GM18951 (cell line): ENCODE results near the gene TTI1.
"Not testable (repeated sequence)": the region's sequence is repeated elsewhere in the genome, so short reads cannot be mapped to it uniquely, and the experiment has no call there.

ENCODE experiments used
- POLR2A ChIP-seq: IDR thresholded peaks from 4 replicates; pipeline ENCODE4 v1.6.1; 2011; ENCODE audit warnings: mild to moderate bottlenecking; ENCODE audit not compliant: insufficient read length, insufficient read depth; ENCODE audit errors: extremely low read depth
- in situ Hi-C: fragments of 300-500 bp; cut with MboI; formaldehyde crosslinking; loops from one replicate; pipeline ENCODE4 v1.12.0; 2022; ENCODE audit warnings: low sequenced_read_pairs, mixed read lengths, inconsistent platforms; ENCODE audit not compliant: unreplicated experiment

The TTI1 gene

DNA sequence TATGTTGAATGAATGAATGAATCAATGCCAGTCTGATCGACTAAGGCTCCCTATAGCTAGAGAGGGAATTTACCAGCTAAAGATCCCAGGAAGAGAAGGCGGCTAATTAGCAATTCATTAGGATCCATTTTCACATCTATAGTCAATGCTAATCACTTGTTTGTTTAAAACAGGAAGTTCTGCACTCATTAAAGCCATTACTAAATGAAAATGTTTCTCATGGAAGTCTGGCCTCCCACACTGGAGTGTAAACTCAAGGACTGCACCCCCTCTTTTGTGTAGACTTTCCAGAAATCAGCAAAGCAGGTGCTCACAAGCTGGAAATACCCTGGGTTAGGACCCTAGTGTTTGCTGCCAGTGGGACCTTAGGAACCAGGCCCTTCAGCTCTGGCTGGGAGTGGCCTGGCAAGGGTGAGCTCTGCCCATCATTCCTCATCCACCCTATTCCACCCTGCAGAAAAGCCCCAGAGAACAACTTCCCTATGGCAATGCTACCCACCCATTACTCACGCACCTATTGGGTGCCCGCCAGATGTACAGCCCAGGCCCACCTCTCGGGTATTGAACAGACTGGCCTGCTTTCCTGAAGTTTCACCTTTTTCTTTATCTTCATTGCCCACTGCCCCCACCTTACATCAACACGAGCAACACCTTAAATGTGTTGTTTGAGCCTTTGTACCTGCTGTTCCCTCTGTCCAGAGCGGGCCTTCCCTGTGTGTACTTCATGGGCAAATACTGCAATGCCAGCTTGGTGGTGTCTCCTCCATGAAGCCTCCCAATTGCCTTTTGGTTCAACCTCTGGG lies 60.8 kb downstream of the TTI1 start:
- in situ Hi-C loops, result no loop called here
- TF ChIP-seq POLR2A, result no peak

- in situ Hi-C loops, result no loop called here
- no peak for TF ChIP-seq POLR2A
Measured at GRCh38 chr20:37971561-37972127, 61.6 kb downstream of the TTI1 start.

- no peak for TF ChIP-seq POLR2A
- in situ Hi-C loops, result no loop called here
Measured at GRCh38 chr20:37970856-37971245, 62.4 kb downstream of the TTI1 start.

GRCh38 chr20:37969949-37970855 lies 63.1 kb downstream of the TTI1 start:
- in situ Hi-C loops, result no loop called here
- TF ChIP-seq POLR2A, result no peak

DNA sequence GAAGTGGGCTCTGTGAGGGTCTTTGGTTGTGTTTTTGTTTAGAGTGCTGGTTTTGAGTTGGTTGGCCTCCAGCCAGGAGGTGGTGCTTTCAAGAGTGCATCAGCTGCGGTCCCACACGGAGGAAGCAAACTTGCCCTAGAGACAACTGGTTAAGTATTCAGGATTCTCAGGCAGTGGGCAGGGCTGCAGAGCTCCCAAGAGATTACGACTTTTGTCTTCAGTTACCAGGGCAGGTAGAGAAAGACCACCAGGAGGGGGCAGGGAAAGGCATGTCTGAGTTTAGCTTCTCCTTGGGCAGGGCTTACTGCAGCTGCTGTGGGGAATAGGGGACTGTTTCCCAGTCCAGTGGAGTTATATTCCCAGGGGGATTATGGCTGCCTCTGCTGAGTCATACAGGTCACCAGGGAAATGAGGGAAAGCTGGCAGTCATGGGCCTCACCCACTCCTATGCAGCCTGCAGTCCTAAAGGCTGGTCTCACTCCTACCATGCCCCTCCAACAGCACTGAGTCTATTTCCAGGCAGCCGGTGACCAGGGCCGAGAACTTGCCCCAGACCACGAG lies 64.3 kb downstream of the TTI1 start:
- TF ChIP-seq POLR2A, result no peak
- in situ Hi-C loops, result no loop called here

- in situ Hi-C loops, result not testable (repeated sequence)
Measured at GRCh38 chr20:37963483-37963882, 69.8 kb downstream of the TTI1 start.

GRCh38 chr20:37961066-37961465 lies 72.2 kb downstream of the TTI1 start:
- no peak for TF ChIP-seq POLR2A
- in situ Hi-C loops, result no loop called here

DNA sequence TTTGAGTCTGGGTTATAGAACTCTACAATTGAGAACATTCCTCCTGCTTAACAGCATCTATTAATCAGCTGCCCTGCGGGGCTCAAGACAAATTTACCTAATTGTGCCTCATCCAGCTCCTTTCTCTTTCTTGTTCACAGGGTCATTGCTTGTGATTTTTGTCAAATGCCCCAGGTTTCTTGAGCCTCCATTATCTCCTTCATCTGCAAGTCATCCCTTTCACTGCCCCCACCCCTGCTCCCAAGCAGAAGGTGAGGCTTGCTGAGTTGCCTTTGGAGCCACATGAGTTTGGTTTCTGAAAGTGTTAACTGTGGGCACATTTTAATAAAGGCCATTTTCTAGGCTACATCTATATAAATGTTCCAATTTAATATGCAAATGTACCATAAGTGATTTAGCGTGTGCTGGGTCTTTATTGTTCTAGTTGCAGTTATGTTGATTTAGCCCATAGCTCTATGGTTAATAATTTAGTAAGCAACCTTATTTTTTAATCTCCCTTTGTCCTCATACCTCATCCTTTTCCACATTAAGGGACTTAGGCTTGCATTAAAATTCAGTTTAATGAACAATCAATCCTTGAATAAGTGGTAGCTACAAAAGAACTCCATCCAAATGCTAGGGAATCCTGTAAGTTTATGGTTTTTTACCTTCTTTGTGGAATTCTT lies 74.3 kb downstream of the TTI1 start:
- in situ Hi-C loops, result no loop called here
- no peak for TF ChIP-seq POLR2A

- no peak for TF ChIP-seq POLR2A
- in situ Hi-C loops, result no loop called here
Measured at GRCh38 chr20:37956107-37956585, 77.1 kb downstream of the TTI1 start.

DNA sequence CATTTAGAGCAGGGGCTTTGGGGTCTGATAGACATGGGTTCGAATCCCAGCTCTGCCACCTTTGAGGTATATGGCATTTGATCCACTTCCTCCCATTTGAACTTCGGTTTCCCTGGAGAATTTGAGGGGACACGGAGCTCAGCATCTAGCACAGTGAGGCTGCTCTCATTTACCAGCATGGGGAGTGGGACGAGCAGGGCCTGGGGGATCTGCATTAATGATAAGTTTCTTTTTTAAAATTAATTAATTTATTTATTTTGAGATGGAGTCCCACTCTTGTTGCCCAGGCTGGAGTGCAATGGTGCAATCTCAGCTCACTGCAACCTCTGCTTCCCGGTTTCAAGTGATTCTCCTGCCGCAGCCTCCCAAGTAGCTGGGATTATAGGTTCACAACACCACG lies 77.7 kb downstream of the TTI1 start:
- no peak for TF ChIP-seq POLR2A
- in situ Hi-C loops, result no loop called here

DNA sequence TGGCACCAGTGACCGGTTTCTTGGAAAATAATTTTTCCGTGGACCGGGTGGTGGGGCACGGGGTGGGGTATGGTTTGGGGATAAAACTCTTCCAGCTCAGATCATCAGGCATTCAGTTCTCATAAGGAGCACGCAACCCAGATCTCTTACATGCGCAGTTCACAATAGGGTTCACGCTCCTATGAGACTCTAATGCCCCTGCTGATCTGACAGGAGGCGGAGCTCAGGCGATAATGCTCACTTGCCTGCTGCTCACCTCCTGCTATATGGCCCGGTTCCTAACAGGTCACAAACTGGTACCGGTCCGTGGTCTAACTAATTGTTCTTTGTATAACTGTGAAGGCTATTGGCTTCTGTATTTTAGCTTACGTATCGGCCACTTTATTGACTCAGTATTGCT lies 78.6 kb downstream of the TTI1 start:
- TF ChIP-seq POLR2A, result no peak
- in situ Hi-C loops, result no loop called here

GRCh38 chr20:37954190-37954589 lies 79.1 kb downstream of the TTI1 start:
- in situ Hi-C loops, result no loop called here
- no peak for TF ChIP-seq POLR2A

DNA sequence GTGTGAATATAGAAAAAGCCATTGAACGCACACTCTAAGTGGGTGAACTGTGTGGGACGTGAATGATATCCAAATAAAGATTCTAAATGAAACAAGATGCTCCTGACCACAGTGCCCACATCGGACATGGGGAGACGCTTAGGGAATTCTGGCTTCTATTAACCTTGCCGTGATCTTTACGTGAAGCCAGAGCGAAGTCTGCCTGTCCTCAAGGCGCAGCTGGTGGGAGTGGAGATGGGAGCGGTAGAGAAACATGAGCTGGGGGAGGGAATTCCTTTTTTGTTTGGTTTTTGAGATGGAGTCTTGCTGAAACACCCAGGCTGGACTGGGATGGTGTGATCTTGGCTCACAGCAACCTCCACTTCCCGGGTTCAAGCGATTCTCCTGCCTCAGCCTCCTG lies 84.3 kb downstream of the TTI1 start:
- in situ Hi-C loops, result no loop called here
- no peak for TF ChIP-seq POLR2A
